Type B pancreatic cell (in vitro differentiated cells): ENCODE data around the gene PF4V1. TPM values are rescaled to one million over a fixed set of nuclear protein-coding genes. Genes with fewer than 3 reads are reported as not detected.

ENCODE experiments used
- DNase-seq: peaks from one replicate; pipeline ENCODE4 v3.0.0; 2021; ENCODE audit warnings: mixed read lengths; ENCODE audit not compliant: unreplicated experiment; ENCODE audit errors: extremely low spot score
- H3K27ac Mint-ChIP-seq: 2 replicates; pipeline ENCODE4 v1.8.0; 2021; ENCODE audit warnings: mild to moderate bottlenecking, mixed read lengths
- H3K27me3 Mint-ChIP-seq: 2 replicates; pipeline ENCODE4 v1.8.0; 2021; ENCODE audit warnings: mixed read lengths
- H3K36me3 Mint-ChIP-seq: 2 replicates; pipeline ENCODE4 v1.8.0; 2021; ENCODE audit warnings: mixed read lengths
- H3K4me1 Mint-ChIP-seq: one replicate; pipeline ENCODE4 v1.8.0; 2021; ENCODE audit warnings: mixed read lengths; ENCODE audit not compliant: unreplicated experiment
- H3K4me3 Mint-ChIP-seq: 2 replicates; pipeline ENCODE4 v1.8.0; 2021; ENCODE audit warnings: mild to moderate bottlenecking, mixed read lengths
- H3K9me3 Mint-ChIP-seq: 2 replicates; pipeline ENCODE4 v1.8.0; 2021; ENCODE audit warnings: mixed read lengths
- total RNA-seq: library from RNA; stranded (reverse); gene quantifications from 2 replicates; pipeline ENCODE4 v1.2.1, GENCODE V29; 2021; ENCODE audit warnings: low replicate concordance
- TF ChIP-seq, protein P1 (sequence below): fragments of 200-600 bp; sonication (generic); conservative IDR thresholded peaks from 2 replicates; pipeline ENCODE4 v1.5.0; 2021; ENCODE audit warnings: antibody characterized with exemption, mild to moderate bottlenecking

PF4V1 gene
- total RNA-seq, 1 donor from 2014 or later = not detected

GRCh38 chr4:73847526-73848182 is 5.4 kb upstream of the PF4V1 start:
- TF ChIP-seq, protein P1, sequence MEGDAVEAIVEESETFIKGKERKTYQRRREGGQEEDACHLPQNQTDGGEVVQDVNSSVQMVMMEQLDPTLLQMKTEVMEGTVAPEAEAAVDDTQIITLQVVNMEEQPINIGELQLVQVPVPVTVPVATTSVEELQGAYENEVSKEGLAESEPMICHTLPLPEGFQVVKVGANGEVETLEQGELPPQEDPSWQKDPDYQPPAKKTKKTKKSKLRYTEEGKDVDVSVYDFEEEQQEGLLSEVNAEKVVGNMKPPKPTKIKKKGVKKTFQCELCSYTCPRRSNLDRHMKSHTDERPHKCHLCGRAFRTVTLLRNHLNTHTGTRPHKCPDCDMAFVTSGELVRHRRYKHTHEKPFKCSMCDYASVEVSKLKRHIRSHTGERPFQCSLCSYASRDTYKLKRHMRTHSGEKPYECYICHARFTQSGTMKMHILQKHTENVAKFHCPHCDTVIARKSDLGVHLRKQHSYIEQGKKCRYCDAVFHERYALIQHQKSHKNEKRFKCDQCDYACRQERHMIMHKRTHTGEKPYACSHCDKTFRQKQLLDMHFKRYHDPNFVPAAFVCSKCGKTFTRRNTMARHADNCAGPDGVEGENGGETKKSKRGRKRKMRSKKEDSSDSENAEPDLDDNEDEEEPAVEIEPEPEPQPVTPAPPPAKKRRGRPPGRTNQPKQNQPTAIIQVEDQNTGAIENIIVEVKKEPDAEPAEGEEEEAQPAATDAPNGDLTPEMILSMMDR = no peak
- no peak for DNase-seq

DNA sequence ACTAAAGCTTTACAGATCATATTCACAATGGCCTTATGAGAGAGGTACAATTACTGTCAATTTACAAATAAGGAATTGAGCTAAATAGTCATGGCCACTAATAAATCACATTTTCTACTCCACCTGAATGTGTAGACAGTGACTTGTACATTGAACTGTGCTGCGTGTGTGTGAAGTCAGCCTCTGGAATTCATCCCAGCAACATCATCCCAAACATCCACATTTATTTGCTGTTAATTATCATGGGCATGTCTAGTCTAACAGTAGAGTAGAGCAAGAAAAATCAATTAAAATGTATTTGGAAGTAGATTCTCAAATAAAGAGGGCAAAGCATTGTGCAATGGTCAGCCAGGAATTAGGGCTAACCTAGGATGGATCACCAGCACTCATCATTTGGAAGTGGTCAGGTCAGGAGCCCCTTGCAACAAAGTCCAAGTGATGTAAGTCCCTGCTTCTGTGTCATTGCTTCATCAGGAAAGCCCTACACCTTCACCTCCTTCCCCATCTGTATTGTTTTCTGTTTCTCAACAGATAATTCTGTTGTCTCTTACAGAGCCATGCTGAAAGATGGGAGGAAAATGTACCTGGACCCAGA is 4.8 kb upstream of the PF4V1 start:
- TF ChIP-seq, protein P1 = no peak
- no peak for DNase-seq
- Mint-ChIP-seq H3K36me3 (no peaks in the 10 kb centered on the region), H3K4me1 (no peaks in the 10 kb centered on the region), H3K4me3 (no peak overlapping the region), H3K9me3 (no peaks in the 10 kb centered on the region), H3K27ac (no peak overlapping the region), H3K27me3 (peaks cover 26% of the 10 kb centered on the region)

More at GRCh38 chr4:73847526-73848182, 5.4 kb upstream of the PF4V1 start:
- H3K27me3 Mint-ChIP-seq = peaks cover 25% of the 10 kb centered on the region
- H3K36me3 Mint-ChIP-seq = no peaks in the 10 kb centered on the region
- no peaks in the 10 kb centered on the region for H3K9me3 Mint-ChIP-seq
- no peak overlapping the region for H3K4me3 Mint-ChIP-seq
- H3K27ac Mint-ChIP-seq = no peak overlapping the region
- no peaks in the 10 kb centered on the region for H3K4me1 Mint-ChIP-seq

GRCh38 chr4:73850261-73850970 is 2.7 kb upstream of the PF4V1 start:
- peaks cover 32% of the 10 kb centered on the region for H3K27me3 Mint-ChIP-seq
- no peak overlapping the region for H3K4me3 Mint-ChIP-seq

DNA sequence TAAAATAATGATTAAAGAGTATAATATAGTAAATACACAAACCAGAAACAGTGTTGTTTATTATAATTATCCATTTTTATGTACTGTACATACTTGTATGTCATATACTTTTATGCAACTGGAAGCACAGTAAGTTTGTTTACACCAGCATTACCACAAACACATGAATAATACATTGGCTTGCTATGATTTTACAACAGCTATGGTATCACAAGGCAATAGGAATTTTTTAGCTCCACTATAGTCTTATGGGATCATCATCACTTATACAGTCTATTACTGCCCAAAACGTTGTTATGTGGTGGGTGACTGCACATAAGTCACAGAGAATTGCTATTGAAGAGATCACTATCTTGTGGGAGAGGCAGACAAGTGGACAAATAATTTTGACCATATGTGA is 1.8 kb upstream of the PF4V1 start:
- Mint-ChIP-seq H3K4me1 (no peaks in the 10 kb centered on the region), H3K9me3 (no peaks in the 10 kb centered on the region), H3K27ac (no peak overlapping the region), H3K27me3 (peaks cover 36% of the 10 kb centered on the region), H3K36me3 (peaks cover 4% of the 10 kb centered on the region), H3K4me3 (no peak overlapping the region)
- TF ChIP-seq, protein P1 = no peak
- DNase-seq = no peak

More at GRCh38 chr4:73850261-73850970, 2.7 kb upstream of the PF4V1 start:
- H3K36me3 Mint-ChIP-seq = peaks cover 4% of the 10 kb centered on the region
- H3K9me3 Mint-ChIP-seq = no peaks in the 10 kb centered on the region
- TF ChIP-seq, protein P1 = no peak
- no peak overlapping the region for H3K27ac Mint-ChIP-seq
- no peaks in the 10 kb centered on the region for H3K4me1 Mint-ChIP-seq
- no peak for DNase-seq

DNA sequence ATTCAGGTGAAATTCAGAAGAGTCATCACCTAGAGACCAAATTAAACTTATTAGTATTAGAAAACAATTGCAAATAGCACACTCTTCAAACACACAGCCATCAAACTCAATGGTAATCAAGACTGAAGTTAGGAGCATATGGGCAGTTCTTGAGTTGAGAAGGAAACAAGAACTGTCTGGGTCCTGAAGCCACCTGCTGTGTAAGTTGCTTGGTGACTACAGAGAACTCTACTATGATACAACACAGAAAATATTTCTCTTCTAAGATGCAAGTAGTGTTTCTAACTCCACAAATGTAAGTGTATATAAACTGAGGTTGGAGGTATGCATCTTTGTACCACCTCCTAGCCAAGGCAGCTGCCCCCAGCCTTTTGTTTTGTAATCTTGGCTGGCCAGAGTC is 325 bp upstream of the PF4V1 start:
- DNase-seq = no peak
- TF ChIP-seq, protein P1 = no peak

More for the DNA sequence above, 325 bp upstream of the PF4V1 start:
- no peaks in the 10 kb centered on the region for H3K9me3 Mint-ChIP-seq
- H3K4me1 Mint-ChIP-seq = no peaks in the 10 kb centered on the region
- peaks cover 28% of the 10 kb centered on the region for H3K27me3 Mint-ChIP-seq
- no peak overlapping the region for H3K4me3 Mint-ChIP-seq
- no peak overlapping the region for H3K27ac Mint-ChIP-seq
- peaks cover 4% of the 10 kb centered on the region for H3K36me3 Mint-ChIP-seq
